Smooth muscle cell (in vitro differentiated cells): Measurements from ENCODE around the gene ILK. TPM values are rescaled to one million over a fixed set of nuclear protein-coding genes. Genes with fewer than 3 reads are reported as not detected.

Experiments
- DNase-seq: peaks from one replicate; lab custom pipeline; 2025; ENCODE audit not compliant: unreplicated experiment; lab: John Stamatoyannopoulos, UW
- H2AFZ ChIP-seq: fragments of 200-600 bp; sonication (generic); 2 replicates; pipeline ENCODE4 v1.6.0; 2016; ENCODE audit warnings: antibody characterized with exemption, low read depth, mild to moderate bottlenecking
- H3F3A ChIP-seq: fragments of 200-600 bp; sonication (generic); 2 replicates; pipeline ENCODE4 v1.6.0; 2017; ENCODE audit warnings: antibody characterized with exemption, low read depth
- H3K27ac ChIP-seq: fragments of 200-600 bp; sonication (generic); 2 replicates; pipeline ENCODE4 v1.5.1; 2016; ENCODE audit warnings: low read depth, mild to moderate bottlenecking
- H3K27me3 ChIP-seq: fragments of 200-600 bp; sonication (generic); 2 replicates; pipeline ENCODE4 v1.6.1; 2016; ENCODE audit warnings: low read depth, mild to moderate bottlenecking
- H3K36me3 ChIP-seq: fragments of 200-600 bp; sonication (generic); 2 replicates; pipeline ENCODE4 v1.5.1; 2016; ENCODE audit warnings: low read depth
- H3K4me1 ChIP-seq: fragments of 200-600 bp; sonication (generic); 2 replicates; pipeline ENCODE4 v1.5.1; 2016; ENCODE audit warnings: low read depth
- H3K4me2 ChIP-seq: fragments of 200-600 bp; sonication (generic); 2 replicates; pipeline ENCODE4 v1.6.0; 2016; ENCODE audit warnings: mild to moderate bottlenecking
- H3K4me3 ChIP-seq: fragments of 200-600 bp; sonication (generic); 2 replicates; pipeline ENCODE4 v1.5.1; 2016; ENCODE audit warnings: mild to moderate bottlenecking
- H3K79me2 ChIP-seq: fragments of 200-600 bp; sonication (generic); 2 replicates; pipeline ENCODE4 v1.6.0; 2016; ENCODE audit warnings: low read depth, mild to moderate bottlenecking
- H3K9ac ChIP-seq: fragments of 200-600 bp; sonication (generic); 2 replicates; pipeline ENCODE4 v1.6.0; 2016; ENCODE audit warnings: low read depth
- H3K9me3 ChIP-seq: fragments of 200-600 bp; sonication (generic); replicated peaks from 2 replicates; pipeline ENCODE4 v1.5.1; 2016; ENCODE audit warnings: low read depth
- H4K20me1 ChIP-seq: fragments of 200-600 bp; sonication (generic); 2 replicates; pipeline ENCODE4 v1.6.0; 2016; ENCODE audit warnings: low read depth
- WGBS: methylation state at CpG from one replicate; pipeline ENCODE4 v1.1.7; 2016; ENCODE audit warnings: low lambda C conversion rate; 5-methylcytosine and 5-hydroxymethylcytosine counted together
- polyA plus RNA-seq: library from polyadenylated mRNA; unstranded; fragments of >200 nt; fragmentation: Nextera tagmentation; extraction: Ambion mirVana; gene quantifications from 2 replicates; pipeline ENCODE4 v1.2.1, GENCODE V29; 2016
- total RNA-seq: library from RNA; depleted of rRNA; stranded (reverse); fragments of >200 nt; gene quantifications from 2 replicates; pipeline ENCODE4 v1.2.3, GENCODE V29; 2014
- TF ChIP-seq, protein P1 (sequence below): fragments of 200-600 bp; sonication (generic); IDR thresholded peaks from 2 replicates; pipeline ENCODE4 v1.5.1; 2017; ENCODE audit warnings: borderline replicate concordance, mild to moderate bottlenecking, antibody characterized with exemption; ENCODE audit not compliant: insufficient read depth, poor library complexity, severe bottlenecking

Gene ILK
- total and polyA plus RNA-seq, 2 experiments from 2014 or later = 138 to 236 TPM

DNA sequence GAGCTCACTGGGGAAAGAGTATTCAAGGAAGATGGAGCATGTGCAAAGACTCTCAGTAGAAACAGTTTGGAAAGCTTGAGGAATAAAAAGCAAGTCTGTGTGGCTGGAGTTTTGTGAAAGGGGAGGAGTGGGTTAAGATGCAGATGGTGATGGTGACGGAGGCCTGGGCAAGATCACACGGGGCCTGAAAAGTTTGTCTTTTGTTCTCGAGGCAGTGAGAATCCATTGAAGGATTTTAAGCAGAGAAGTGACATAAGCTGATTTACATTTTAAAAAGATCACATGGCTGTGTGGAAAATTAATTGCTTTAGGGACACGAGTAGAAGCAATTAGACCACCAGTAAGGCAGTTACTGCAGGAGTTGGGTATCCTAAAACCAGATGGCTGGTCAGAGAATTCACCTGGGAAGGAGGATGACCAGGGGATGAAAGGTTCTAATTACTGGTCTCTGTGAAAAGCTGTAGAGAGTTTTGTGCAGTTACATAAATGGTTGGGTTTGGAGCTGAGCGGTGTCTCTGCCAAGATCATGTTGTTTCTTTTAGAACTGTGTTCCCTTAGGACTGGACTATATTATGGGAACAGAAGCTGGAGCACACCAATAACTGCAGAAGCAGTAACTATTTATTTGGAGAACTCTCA is 7.2 kb upstream of the ILK start:
- H4K20me1 ChIP-seq = peaks cover 6% of the 10 kb centered on the region
- H2AFZ ChIP-seq = no peak overlapping the region
- DNase-seq = no peak
- 84% methylated on average over 5 of the region's 5 CpGs for WGBS
- no peaks in the 10 kb centered on the region for H3K9me3 ChIP-seq
- TF ChIP-seq, protein P1, sequence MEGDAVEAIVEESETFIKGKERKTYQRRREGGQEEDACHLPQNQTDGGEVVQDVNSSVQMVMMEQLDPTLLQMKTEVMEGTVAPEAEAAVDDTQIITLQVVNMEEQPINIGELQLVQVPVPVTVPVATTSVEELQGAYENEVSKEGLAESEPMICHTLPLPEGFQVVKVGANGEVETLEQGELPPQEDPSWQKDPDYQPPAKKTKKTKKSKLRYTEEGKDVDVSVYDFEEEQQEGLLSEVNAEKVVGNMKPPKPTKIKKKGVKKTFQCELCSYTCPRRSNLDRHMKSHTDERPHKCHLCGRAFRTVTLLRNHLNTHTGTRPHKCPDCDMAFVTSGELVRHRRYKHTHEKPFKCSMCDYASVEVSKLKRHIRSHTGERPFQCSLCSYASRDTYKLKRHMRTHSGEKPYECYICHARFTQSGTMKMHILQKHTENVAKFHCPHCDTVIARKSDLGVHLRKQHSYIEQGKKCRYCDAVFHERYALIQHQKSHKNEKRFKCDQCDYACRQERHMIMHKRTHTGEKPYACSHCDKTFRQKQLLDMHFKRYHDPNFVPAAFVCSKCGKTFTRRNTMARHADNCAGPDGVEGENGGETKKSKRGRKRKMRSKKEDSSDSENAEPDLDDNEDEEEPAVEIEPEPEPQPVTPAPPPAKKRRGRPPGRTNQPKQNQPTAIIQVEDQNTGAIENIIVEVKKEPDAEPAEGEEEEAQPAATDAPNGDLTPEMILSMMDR = no peak
- H3F3A ChIP-seq = no peaks in the 10 kb centered on the region
- H3K27ac ChIP-seq = no peak overlapping the region
- H3K4me1 ChIP-seq = no peaks in the 10 kb centered on the region
- no peaks in the 10 kb centered on the region for H3K27me3 ChIP-seq
- no peak overlapping the region for H3K4me2 ChIP-seq
- no peak overlapping the region for H3K9ac ChIP-seq
- H3K4me3 ChIP-seq = no peak overlapping the region
- H3K79me2 ChIP-seq = peaks cover 23% of the 10 kb centered on the region
- peaks cover 5% of the 10 kb centered on the region for H3K36me3 ChIP-seq

DNA sequence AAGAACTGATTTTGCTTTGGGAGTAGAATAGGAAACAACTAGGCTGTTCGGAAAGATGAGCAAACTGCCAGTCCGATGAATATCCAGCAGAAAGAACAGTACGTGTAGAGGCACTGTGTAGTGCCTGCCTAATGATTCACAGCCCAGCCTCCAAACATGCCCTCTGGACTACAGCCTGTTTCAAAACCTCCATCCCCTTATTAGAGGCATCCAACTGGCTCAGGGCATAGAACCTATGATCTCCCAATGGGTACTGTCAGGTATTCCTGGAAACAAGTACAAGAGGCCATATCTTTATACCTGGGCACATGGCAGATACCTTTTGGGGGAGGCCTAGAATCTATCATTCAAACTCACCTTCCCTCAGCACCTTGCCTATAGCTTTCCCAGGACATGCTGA is 5.0 kb upstream of the ILK start:
- Histone ChIP-seq H3K27me3 (no peaks in the 10 kb centered on the region), H3K4me2 (no peak overlapping the region), H3K9me3 (no peaks in the 10 kb centered on the region), H3K36me3 (peaks cover 5% of the 10 kb centered on the region), H2AFZ (no peak overlapping the region), H3K9ac (no peak overlapping the region), H4K20me1 (peaks cover 17% of the 10 kb centered on the region), H3K79me2 (peaks cover 44% of the 10 kb centered on the region), H3F3A (no peaks in the 10 kb centered on the region), H3K27ac (no peak overlapping the region), H3K4me3 (no peak overlapping the region), H3K4me1 (peaks cover 6% of the 10 kb centered on the region)
- DNase-seq = no peak
- TF ChIP-seq, protein P1 = no peak
- WGBS = 94% methylated on average over 3 of the region's 3 CpGs

DNA sequence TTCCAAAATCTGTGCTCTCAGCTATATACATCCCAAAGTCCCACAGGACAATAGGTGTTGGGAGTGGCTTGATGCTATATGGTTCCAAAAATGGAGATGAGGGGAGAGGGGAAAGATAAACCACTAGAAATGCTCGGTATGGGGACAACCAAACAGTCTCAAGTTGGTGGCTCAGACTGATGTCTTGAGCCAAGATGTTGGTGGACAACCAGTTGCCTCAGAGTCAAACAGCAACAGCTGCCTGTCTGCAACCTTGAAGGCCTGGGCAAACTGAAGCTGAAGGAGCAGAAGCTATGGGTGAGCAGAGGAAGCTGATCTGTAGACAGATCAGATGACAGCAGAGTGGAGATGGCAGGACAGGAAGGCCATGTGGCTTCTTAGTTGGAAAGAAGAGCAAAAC is 4.1 kb upstream of the ILK start:
- Histone ChIP-seq H3K27ac (no peak overlapping the region), H3K9me3 (no peaks in the 10 kb centered on the region), H3K36me3 (peaks cover 5% of the 10 kb centered on the region), H3F3A (peaks cover 1% of the 10 kb centered on the region), H4K20me1 (peaks cover 18% of the 10 kb centered on the region), H3K4me3 (no peak overlapping the region), H3K79me2 (peaks cover 51% of the 10 kb centered on the region), H3K9ac (no peak overlapping the region), H3K27me3 (no peaks in the 10 kb centered on the region), H3K4me1 (peaks cover 6% of the 10 kb centered on the region), H3K4me2 (no peak overlapping the region), H2AFZ (no peak overlapping the region)
- TF ChIP-seq, protein P1 = no peak
- no peak for DNase-seq
- 85% methylated on average over 1 of the region's 1 CpG for WGBS

DNA sequence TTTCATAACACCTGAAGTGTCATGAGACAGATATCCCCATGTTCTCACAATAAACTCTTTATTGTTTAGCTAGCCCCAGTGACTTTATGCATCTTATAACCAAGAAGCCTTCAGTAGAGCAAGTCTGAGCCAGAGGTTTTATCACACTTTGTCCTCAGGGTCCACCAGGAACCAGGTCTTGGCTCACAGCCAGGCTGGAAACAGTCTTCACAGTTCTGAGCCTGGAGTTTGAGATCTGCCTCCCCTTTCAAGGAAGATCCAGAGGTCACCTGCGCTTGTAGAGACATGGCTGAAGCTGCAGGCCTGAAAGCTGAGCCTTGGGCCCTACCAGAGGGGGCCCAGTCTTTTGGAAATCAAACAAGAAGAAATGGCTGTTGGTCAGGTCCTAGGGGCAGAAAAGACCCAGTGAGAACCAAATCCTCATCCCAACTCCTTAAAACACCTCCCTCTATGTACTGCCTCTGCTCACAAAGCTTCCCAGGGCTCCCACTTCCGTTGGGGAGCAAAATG is 3.6 kb upstream of the ILK start:
- Histone ChIP-seq H4K20me1 (peaks cover 20% of the 10 kb centered on the region), H3K4me3 (no peak overlapping the region), H3K36me3 (peaks cover 5% of the 10 kb centered on the region), H3K27me3 (no peaks in the 10 kb centered on the region), H3K4me1 (peaks cover 9% of the 10 kb centered on the region), H3K79me2 (peaks cover 56% of the 10 kb centered on the region), H3F3A (peaks cover 6% of the 10 kb centered on the region), H2AFZ (no peak overlapping the region), H3K27ac (no peak overlapping the region), H3K9me3 (no peaks in the 10 kb centered on the region), H3K4me2 (no peak overlapping the region), H3K9ac (no peak overlapping the region)
- TF ChIP-seq, protein P1 = no peak
- DNase-seq = no peak
- WGBS = 94% methylated on average over 2 of the region's 2 CpGs
